Endothelial cell of umbilical vein (primary cell): Measurements from ENCODE around the gene NEB. TPM values are rescaled to one million over a fixed set of nuclear protein-coding genes. Genes with fewer than 3 reads are reported as not detected.

Experiments
- BruUV-seq: library from RNA; stranded (reverse); fragments of 400-500 nt; replicated peaks from 2 replicates; lab custom pipeline; 2021; lab: Mats Ljungman, UMichigan
- CTCF ChIA-PET: fragments of 300-600, 350-600 bp; sonication (Branson Sonifier 250); formaldehyde crosslinking; loops from one replicate; lab custom pipeline; 2021; ENCODE audit warnings: antibody characterized with exemption, inconsistent platforms; lab: Charles Lee
- POLR2A ChIA-PET: fragments of 300-600, 350-600 bp; sonication (Branson Sonifier 250); formaldehyde crosslinking; loops from one replicate; lab custom pipeline; 2021; ENCODE audit warnings: antibody characterized with exemption, inconsistent platforms; lab: Charles Lee
- DNase-seq: peaks from one replicate; pipeline ENCODE4 v3.0.0-alpha.2; 2011; ENCODE audit warnings: low read depth, low spot score
- FAIRE-seq: peaks from 2 replicates; lab custom pipeline; 2011; peaks lifted over from hg19 to GRCh38; lab: Jason Lieb, UNC
- H2AFZ ChIP-seq: 2 replicates; pipeline ENCODE4 v1.6.0; 2012; ENCODE audit warnings: low read depth, low read length, control low read depth, inconsistent platforms
- H3K27ac ChIP-seq: 2 replicates; pipeline ENCODE4 v1.5.1; 2011; ENCODE audit warnings: low read depth, mild to moderate bottlenecking, control low read depth, low read length, moderate library complexity; ENCODE audit not compliant: insufficient read depth
- H3K27me3 ChIP-seq, 2 experiments: 2 replicates each; pipeline versions ENCODE4 v1.6.0 to v1.6.1; 2011; ENCODE audit warnings: low read length in 2 of 2, mixed read lengths in 1 of 2; ENCODE audit not compliant: control insufficient read depth in 2 of 2, insufficient read depth in 2 of 2
- H3K36me3 ChIP-seq, 2 experiments: 2 replicates in 1 of 2; 3 replicates in 1 of 2; pipeline ENCODE4 v1.5.1; 2011; ENCODE audit warnings: low read length in 2 of 2, mild to moderate bottlenecking in 1 of 2, moderate library complexity in 1 of 2; ENCODE audit not compliant: control insufficient read depth in 2 of 2, insufficient read depth in 2 of 2; ENCODE audit errors: extremely low read depth in 1 of 2
- H3K4me1 ChIP-seq: 3 replicates; pipeline ENCODE4 v1.5.1; 2011; ENCODE audit warnings: mild to moderate bottlenecking, low read length; ENCODE audit not compliant: control insufficient read depth, insufficient read depth; ENCODE audit errors: extremely low read depth
- H3K4me2 ChIP-seq: 2 replicates; pipeline ENCODE4 v1.6.1; 2011; ENCODE audit warnings: low read length, control low read depth, mixed read lengths; ENCODE audit not compliant: insufficient read depth
- H3K4me3 ChIP-seq, 3 experiments: fragments of 200-600 bp in 1 of 3; sonication (generic), shearing (Covaris generic) in 1 of 3; replicated peaks in 1 of 3; 2 replicates each; pipeline ENCODE4 v1.5.1; 2011 to 2016; ENCODE audit warnings: control low read depth in 3 of 3, low read length in 3 of 3, mild to moderate bottlenecking in 2 of 3, inconsistent platforms in 1 of 3, low read depth in 1 of 3, moderate library complexity in 1 of 3; ENCODE audit not compliant: insufficient read depth in 1 of 3
- H3K79me2 ChIP-seq: 2 replicates; pipeline ENCODE4 v1.6.0; 2012; ENCODE audit warnings: low read length, inconsistent platforms; ENCODE audit not compliant: control insufficient read depth, insufficient read depth
- H3K9ac ChIP-seq: replicated peaks from 2 replicates; pipeline ENCODE3; 2011; ENCODE audit warnings: low read length, control low read depth; ENCODE audit not compliant: insufficient read depth; ENCODE audit errors: extremely low read depth
- H3K9me1 ChIP-seq: replicated peaks from 3 replicates; pipeline ENCODE4 v1.6.0; 2011; ENCODE audit warnings: mild to moderate bottlenecking, low read length; ENCODE audit not compliant: control insufficient read depth, insufficient read depth; ENCODE audit errors: extremely low read depth
- H3K9me3 ChIP-seq: replicated peaks from 2 replicates; pipeline ENCODE4 v1.5.1; 2012; ENCODE audit warnings: low read length, inconsistent platforms; ENCODE audit not compliant: control insufficient read depth, insufficient read depth
- H4K20me1 ChIP-seq: replicated peaks from 2 replicates; pipeline ENCODE3; 2011; ENCODE audit warnings: mild to moderate bottlenecking, low read length; ENCODE audit not compliant: control insufficient read depth, insufficient read depth; ENCODE audit errors: extremely low read depth
- EZH2 ChIP-seq: IDR thresholded peaks from 2 replicates; pipeline ENCODE4 v1.6.1; 2012; ENCODE audit warnings: borderline replicate concordance, low read depth, mild to moderate bottlenecking, moderate library complexity, low read length, inconsistent platforms; ENCODE audit not compliant: severe bottlenecking
- FOS ChIP-seq: IDR thresholded peaks from 2 replicates; pipeline ENCODE4 v1.6.1; 2011; ENCODE audit warnings: mild to moderate bottlenecking, low read length, moderate library complexity, borderline replicate concordance; ENCODE audit not compliant: insufficient read depth
- GATA2 ChIP-seq: IDR thresholded peaks from 2 replicates; pipeline ENCODE4 v1.7.0; 2011; ENCODE audit warnings: low read depth, mild to moderate bottlenecking, moderate library complexity, mixed read lengths, low read length; ENCODE audit not compliant: insufficient read length, insufficient read depth
- JUN ChIP-seq: IDR thresholded peaks from 2 replicates; pipeline ENCODE4 v1.6.1; 2011; ENCODE audit warnings: borderline replicate concordance, low read depth; ENCODE audit not compliant: insufficient read length, insufficient read depth
- MYC ChIP-seq: IDR thresholded peaks from one replicate; pipeline ENCODE4 v1.6.1; 2011; ENCODE audit warnings: mild to moderate bottlenecking, low read depth, low read length
- POLR2A ChIP-seq: IDR thresholded peaks from 2 replicates; pipeline ENCODE4 v1.6.1; 2012; ENCODE audit warnings: low read depth, mild to moderate bottlenecking, control low read depth, low read length
- POLR2AphosphoS5 ChIP-seq: IDR thresholded peaks from 2 replicates; pipeline ENCODE4 v1.6.1; 2012; ENCODE audit warnings: low read depth, mild to moderate bottlenecking, control low read depth, low read length, moderate library complexity; ENCODE audit not compliant: insufficient read depth
- dilution Hi-C: fragments of 300-500 bp; cut with MboI; formaldehyde crosslinking; loops from one replicate; pipeline ENCODE4 v1.15.0; 2019; ENCODE audit warnings: low sequenced_read_pairs; ENCODE audit not compliant: extremely low pct_ligation_motif_present
- intact Hi-C: fragments of 100-400 bp; cut with micrococcal nuclease; formaldehyde crosslinking; loops from one replicate; pipeline ENCODE4 v1.10.0; 2022
- polyA plus RNA-seq, 4 experiments: library from polyadenylated mRNA; depleted of rRNA in 3 of 4; stranded (reverse) in 3 of 4; unstranded in 1 of 4; fragments of >200 nt; gene quantifications; 2 replicates each; pipeline versions ENCODE4 v1.2.1 to v1.2.3, GENCODE V29; 2011 to 2012; ENCODE audit warnings: missing spikeins in 1 of 4
- total RNA-seq: library from RNA; stranded (reverse); gene quantifications from 2 replicates; pipeline ENCODE4 v1.2.3, GENCODE V29; 2021
- TF ChIP-seq, protein P1 (sequence below): IDR thresholded peaks from 2 replicates; pipeline ENCODE4 v1.6.1; 2011; ENCODE audit not compliant: insufficient read depth, insufficient read length
- TF ChIP-seq, protein P2 (sequence below), 2 donors: IDR thresholded peaks; 1 replicate in 1 of 2; 2 replicates in 1 of 2; pipeline ENCODE4 v1.5.1; 2011; ENCODE audit warnings: low read length in 2 of 2, mild to moderate bottlenecking in 2 of 2, moderate library complexity in 2 of 2, control low read depth in 1 of 2, inconsistent platforms in 1 of 2, low read depth in 1 of 2; ENCODE audit not compliant: insufficient read depth in 1 of 2; ENCODE audit errors: extremely low read depth in 1 of 2

The NEB gene
- total and polyA plus RNA-seq, 2 donors (not counting 3 experiments of a cell fraction or from before 2014, with no cell fraction given) = 0.84 to 1.8 TPM

DNA sequence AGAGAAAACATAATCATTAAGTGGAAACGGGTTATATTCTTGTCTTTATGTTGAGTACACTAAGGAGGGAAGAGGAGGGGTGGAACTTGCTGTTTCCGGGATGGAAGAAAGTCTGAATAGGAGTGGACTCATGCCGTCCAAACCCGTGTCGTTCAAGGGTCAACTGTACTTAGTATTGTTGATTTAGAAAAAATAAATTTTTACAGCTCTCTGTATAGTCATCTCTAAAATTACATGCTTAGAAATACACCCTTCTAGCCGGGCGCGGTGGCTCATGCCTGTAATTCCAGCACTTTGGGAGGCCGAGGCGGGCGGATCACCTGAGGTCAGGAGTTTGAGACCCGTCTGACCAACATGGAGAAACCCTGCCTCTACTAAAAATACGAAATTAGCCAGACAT, 295.1 kb downstream of the NEB start:
- Histone ChIP-seq H2AFZ (no peak overlapping the region), H3K27ac (no peak overlapping the region), H3K79me2 (no peaks in the 10 kb centered on the region), H3K4me2 (no peak overlapping the region), H3K9me1 (no peaks in the 10 kb centered on the region), H3K36me3 (peaks cover 8 to 19% of the 10 kb centered on the region in 2 experiments), H3K4me3 (no peak overlapping the region), H3K9me3 (no peaks in the 10 kb centered on the region), H4K20me1 (no peaks in the 10 kb centered on the region), H3K4me1 (no peaks in the 10 kb centered on the region), H3K9ac (no peak overlapping the region), H3K27me3 (no peaks in the 10 kb centered on the region)
- BruUV-seq = no TSS peak
- dilution Hi-C loops = no loop called here
- TF ChIP-seq FOS (no peak), MYC (no peak), JUN (no peak), POLR2A (no peak), POLR2AphosphoS5 (no peak), EZH2 (no peak), GATA2 (no peak)
- TF ChIP-seq, protein P1, sequence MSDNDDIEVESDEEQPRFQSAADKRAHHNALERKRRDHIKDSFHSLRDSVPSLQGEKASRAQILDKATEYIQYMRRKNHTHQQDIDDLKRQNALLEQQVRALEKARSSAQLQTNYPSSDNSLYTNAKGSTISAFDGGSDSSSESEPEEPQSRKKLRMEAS = no peak
- TF ChIP-seq, protein P2, sequence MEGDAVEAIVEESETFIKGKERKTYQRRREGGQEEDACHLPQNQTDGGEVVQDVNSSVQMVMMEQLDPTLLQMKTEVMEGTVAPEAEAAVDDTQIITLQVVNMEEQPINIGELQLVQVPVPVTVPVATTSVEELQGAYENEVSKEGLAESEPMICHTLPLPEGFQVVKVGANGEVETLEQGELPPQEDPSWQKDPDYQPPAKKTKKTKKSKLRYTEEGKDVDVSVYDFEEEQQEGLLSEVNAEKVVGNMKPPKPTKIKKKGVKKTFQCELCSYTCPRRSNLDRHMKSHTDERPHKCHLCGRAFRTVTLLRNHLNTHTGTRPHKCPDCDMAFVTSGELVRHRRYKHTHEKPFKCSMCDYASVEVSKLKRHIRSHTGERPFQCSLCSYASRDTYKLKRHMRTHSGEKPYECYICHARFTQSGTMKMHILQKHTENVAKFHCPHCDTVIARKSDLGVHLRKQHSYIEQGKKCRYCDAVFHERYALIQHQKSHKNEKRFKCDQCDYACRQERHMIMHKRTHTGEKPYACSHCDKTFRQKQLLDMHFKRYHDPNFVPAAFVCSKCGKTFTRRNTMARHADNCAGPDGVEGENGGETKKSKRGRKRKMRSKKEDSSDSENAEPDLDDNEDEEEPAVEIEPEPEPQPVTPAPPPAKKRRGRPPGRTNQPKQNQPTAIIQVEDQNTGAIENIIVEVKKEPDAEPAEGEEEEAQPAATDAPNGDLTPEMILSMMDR (IDR thresholded peaks at IDR 0.05; ENCODE audit: extremely low read depth in 1 of 2, insufficient read depth in 1 of 2, low read depth in 1 of 2, low read length in 2 of 2) = no peak
- DNase-seq = no peak
- CTCF ChIA-PET = interaction anchor here (0.9 to 1.4 kb wide), 4 partner anchors 9 to 201 kb away, joined by 3 to 6 read pairs (median 4); no protein-coding TSS in a partner anchor
- FAIRE-seq = no peak
- intact Hi-C loops = loop anchor here (5.0 kb wide), 1 partner anchor 1842 kb away; no protein-coding TSS in a partner anchor
- POLR2A ChIA-PET = no interaction called here
